Panc1 (cell line): Measurements from ENCODE around the gene LDHAL6B.

Source experiments
- POLR2AphosphoS5 ChIP-seq: IDR thresholded peaks from 2 replicates; pipeline ENCODE4 v1.6.1; 2012; ENCODE audit warnings: mild to moderate bottlenecking, low read depth, low read length, moderate library complexity
- SIN3A ChIP-seq: IDR thresholded peaks from 2 replicates; pipeline ENCODE4 v1.6.1; 2012; ENCODE audit warnings: low read depth, mild to moderate bottlenecking, low read length, moderate library complexity, borderline replicate concordance; ENCODE audit not compliant: insufficient read depth
- TF ChIP-seq, protein P1 (sequence below): fragments of 450-650 bp; IDR thresholded peaks from 2 replicates; pipeline ENCODE4 v1.5.1; 2017; ENCODE audit warnings: mild to moderate bottlenecking
- TF ChIP-seq, protein P2 (sequence below), 2 experiments: IDR thresholded peaks; 2 replicates each; pipeline ENCODE4 v1.6.1; 2011 to 2012; ENCODE audit warnings: low read depth in 2 of 2, control low read depth in 1 of 2, low read length in 1 of 2, mild to moderate bottlenecking in 1 of 2, moderate library complexity in 1 of 2; ENCODE audit not compliant: insufficient read depth in 1 of 2

DNA sequence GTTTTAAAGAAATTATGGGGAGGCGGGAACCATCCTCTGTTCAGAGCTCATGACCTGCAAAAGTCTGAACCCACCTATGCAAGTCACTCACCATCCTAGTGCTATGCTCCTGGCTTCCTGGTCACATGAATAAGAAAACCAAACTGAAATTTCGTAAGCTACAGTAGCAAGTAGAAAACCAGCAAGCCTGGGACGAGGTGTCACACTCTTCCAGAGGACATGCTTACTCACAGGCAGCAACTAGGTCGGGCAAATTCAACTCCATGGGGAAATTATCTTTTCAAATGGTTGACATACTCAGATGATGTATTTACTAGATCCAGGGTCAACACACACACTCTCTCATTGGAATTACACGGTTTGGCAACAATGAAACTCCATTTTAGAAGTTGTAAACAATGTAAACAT, 31.3 kb downstream of the LDHAL6B start:
- TF ChIP-seq POLR2AphosphoS5 (no peak), SIN3A (no peak)
- TF ChIP-seq, protein P1, sequence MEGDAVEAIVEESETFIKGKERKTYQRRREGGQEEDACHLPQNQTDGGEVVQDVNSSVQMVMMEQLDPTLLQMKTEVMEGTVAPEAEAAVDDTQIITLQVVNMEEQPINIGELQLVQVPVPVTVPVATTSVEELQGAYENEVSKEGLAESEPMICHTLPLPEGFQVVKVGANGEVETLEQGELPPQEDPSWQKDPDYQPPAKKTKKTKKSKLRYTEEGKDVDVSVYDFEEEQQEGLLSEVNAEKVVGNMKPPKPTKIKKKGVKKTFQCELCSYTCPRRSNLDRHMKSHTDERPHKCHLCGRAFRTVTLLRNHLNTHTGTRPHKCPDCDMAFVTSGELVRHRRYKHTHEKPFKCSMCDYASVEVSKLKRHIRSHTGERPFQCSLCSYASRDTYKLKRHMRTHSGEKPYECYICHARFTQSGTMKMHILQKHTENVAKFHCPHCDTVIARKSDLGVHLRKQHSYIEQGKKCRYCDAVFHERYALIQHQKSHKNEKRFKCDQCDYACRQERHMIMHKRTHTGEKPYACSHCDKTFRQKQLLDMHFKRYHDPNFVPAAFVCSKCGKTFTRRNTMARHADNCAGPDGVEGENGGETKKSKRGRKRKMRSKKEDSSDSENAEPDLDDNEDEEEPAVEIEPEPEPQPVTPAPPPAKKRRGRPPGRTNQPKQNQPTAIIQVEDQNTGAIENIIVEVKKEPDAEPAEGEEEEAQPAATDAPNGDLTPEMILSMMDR = no peak
- TF ChIP-seq, protein P2, sequence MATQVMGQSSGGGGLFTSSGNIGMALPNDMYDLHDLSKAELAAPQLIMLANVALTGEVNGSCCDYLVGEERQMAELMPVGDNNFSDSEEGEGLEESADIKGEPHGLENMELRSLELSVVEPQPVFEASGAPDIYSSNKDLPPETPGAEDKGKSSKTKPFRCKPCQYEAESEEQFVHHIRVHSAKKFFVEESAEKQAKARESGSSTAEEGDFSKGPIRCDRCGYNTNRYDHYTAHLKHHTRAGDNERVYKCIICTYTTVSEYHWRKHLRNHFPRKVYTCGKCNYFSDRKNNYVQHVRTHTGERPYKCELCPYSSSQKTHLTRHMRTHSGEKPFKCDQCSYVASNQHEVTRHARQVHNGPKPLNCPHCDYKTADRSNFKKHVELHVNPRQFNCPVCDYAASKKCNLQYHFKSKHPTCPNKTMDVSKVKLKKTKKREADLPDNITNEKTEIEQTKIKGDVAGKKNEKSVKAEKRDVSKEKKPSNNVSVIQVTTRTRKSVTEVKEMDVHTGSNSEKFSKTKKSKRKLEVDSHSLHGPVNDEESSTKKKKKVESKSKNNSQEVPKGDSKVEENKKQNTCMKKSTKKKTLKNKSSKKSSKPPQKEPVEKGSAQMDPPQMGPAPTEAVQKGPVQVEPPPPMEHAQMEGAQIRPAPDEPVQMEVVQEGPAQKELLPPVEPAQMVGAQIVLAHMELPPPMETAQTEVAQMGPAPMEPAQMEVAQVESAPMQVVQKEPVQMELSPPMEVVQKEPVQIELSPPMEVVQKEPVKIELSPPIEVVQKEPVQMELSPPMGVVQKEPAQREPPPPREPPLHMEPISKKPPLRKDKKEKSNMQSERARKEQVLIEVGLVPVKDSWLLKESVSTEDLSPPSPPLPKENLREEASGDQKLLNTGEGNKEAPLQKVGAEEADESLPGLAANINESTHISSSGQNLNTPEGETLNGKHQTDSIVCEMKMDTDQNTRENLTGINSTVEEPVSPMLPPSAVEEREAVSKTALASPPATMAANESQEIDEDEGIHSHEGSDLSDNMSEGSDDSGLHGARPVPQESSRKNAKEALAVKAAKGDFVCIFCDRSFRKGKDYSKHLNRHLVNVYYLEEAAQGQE (IDR thresholded peaks at IDR 0.05; ENCODE audit: insufficient read depth in 1 of 2, low read depth in 2 of 2, low read length in 1 of 2) = no peak
